GM12865 (cell line): Measurements from ENCODE around the gene PMFBP1.

ENCODE experiments used
- DNase-seq: peaks from one replicate; pipeline ENCODE4 v3.0.0; 2010; ENCODE audit warnings: low read depth
- H3K4me3 ChIP-seq: 2 replicates; pipeline ENCODE4 v1.5.1; 2011; ENCODE audit warnings: mild to moderate bottlenecking, low read depth, low read length, control low read depth
- CTCF ChIP-seq: IDR thresholded peaks from 2 replicates; pipeline ENCODE4 v1.5.1; 2011; ENCODE audit warnings: low read length, control low read depth, low read depth, inconsistent platforms; ENCODE audit not compliant: insufficient read depth; ENCODE audit errors: missing control alignments

Gene PMFBP1

GRCh38 chr16:72072514-72073342, 99.2 kb downstream of the PMFBP1 start:
- TF ChIP-seq CTCF: no peak
- H3K4me3 ChIP-seq: no peak overlapping the region
- no peak for DNase-seq
